Gastroesophageal sphincter (tissue), 4 donors: ENCODE data around the gene ALDH3B1. TPM values are rescaled to one million over a fixed set of nuclear protein-coding genes. Genes with fewer than 3 reads are reported as not detected.

ENCODE experiments used
- ATAC-seq: fragments of 150-250 bp; one replicate; pipeline ENCODE4 v1.9.1; 2016; ENCODE audit warnings: mild to moderate bottlenecking, moderate library complexity
- H3K27ac ChIP-seq, 4 donors: fragments of 200-600 bp; sonication (generic) in 3 of 4; 1 replicate in 3 of 4; 2 replicates in 1 of 4; pipeline ENCODE4 v1.5.1; 2016 to 2019
- H3K27me3 ChIP-seq: fragments of 200-600 bp; sonication (generic); one replicate; pipeline ENCODE4 v1.5.1; 2019
- H3K36me3 ChIP-seq, 2 donors: fragments of 200-600 bp; sonication (generic); one replicate each; pipeline ENCODE4 v1.5.1; 2019; ENCODE audit warnings: control low read depth in 1 of 2
- H3K4me1 ChIP-seq, 3 donors: fragments of 200-600 bp; sonication (generic); 1 replicate in 2 of 3; 2 replicates in 1 of 3; pipeline ENCODE4 v1.5.1; 2016 to 2019; ENCODE audit warnings: control low read depth in 2 of 3
- H3K4me3 ChIP-seq, 2 donors: fragments of 200-600 bp; sonication (generic); one replicate each; pipeline ENCODE4 v1.5.1; 2019; ENCODE audit warnings: mild to moderate bottlenecking in 1 of 2, moderate library complexity in 1 of 2
- H3K9me3 ChIP-seq, 3 donors: fragments of 200-600 bp; sonication (generic); one replicate each; pipeline ENCODE4 v1.5.1; 2017 to 2019; ENCODE audit warnings: control low read depth in 2 of 3
- CTCF ChIP-seq, 4 experiments: fragments of 200-600 bp in 2 of 4; fragments of 450-650 bp in 2 of 4; sonication (generic) in 1 of 4; IDR thresholded peaks; one replicate each; pipeline ENCODE4 v1.5.1; 2017 to 2019; ENCODE audit warnings: antibody characterized with exemption in 4 of 4, mild to moderate bottlenecking in 2 of 4, moderate library complexity in 2 of 4
- EP300 ChIP-seq: sonication (generic); formaldehyde crosslinking; IDR thresholded peaks from one replicate; pipeline ENCODE4 v1.6.1; 2017; ENCODE audit warnings: antibody characterized with exemption, mild to moderate bottlenecking
- POLR2A ChIP-seq, 2 donors: fragments of 450-650 bp; IDR thresholded peaks; one replicate each; pipeline ENCODE4 v1.6.1; 2017; ENCODE audit warnings: antibody characterized with exemption in 2 of 2, mild to moderate bottlenecking in 2 of 2, moderate library complexity in 1 of 2
- POLR2AphosphoS5 ChIP-seq: sonication (generic); formaldehyde crosslinking; IDR thresholded peaks from one replicate; pipeline ENCODE4 v1.6.1; 2017; ENCODE audit warnings: antibody characterized with exemption
- WGBS, 2 donors: methylation state at CpG; one replicate each; pipeline ENCODE4 v1.1.5; 2018; ENCODE audit warnings: low coverage in 1 of 2; 5-methylcytosine and 5-hydroxymethylcytosine counted together
- total RNA-seq, 4 donors: library from RNA; depleted of rRNA; stranded (reverse); fragments of >200 nt; gene quantifications; one replicate each; pipeline ENCODE4 v1.1.0, GENCODE V29; 2016

The ALDH3B1 gene
- total RNA-seq, 4 donors from 2014 or later, result 6.4 to 15.1 (median 11.2) TPM

- Histone ChIP-seq H3K36me3 (peaks cover 0 to 65% of the 10 kb centered on the region in 2 donors), H3K4me1 (peaks cover 4 to 60% (median 18%) of the 10 kb centered on the region in 3 donors), H3K27me3 (no peaks in the 10 kb centered on the region), H3K4me3 (peak overlapping the region in 1 of 2 donors; percentile 12), H3K27ac (peak overlapping the region in 3 of 4 donors; percentile 11 to 92 (median 83)), H3K9me3 (no peaks in the 10 kb centered on the region)
- TF ChIP-seq POLR2AphosphoS5 (no peak), EP300 (no peak), POLR2A (IDR thresholded peaks at IDR 0.05) (no peak), CTCF (IDR thresholded peaks at IDR 0.05) (no peak)
- ATAC-seq, result no peak
- WGBS, 2 donors, result no CpG with 5 or more reads among the region's 8 CpGs
Observed at GRCh38 chr11:68043029-68043348, 32.9 kb downstream of the ALDH3B1 start.

GRCh38 chr11:68043349-68044144, 33.4 kb downstream of the ALDH3B1 start:
- WGBS, 2 donors, result no CpG with 5 or more reads among the region's 36 CpGs
- Histone ChIP-seq H3K36me3 (peaks cover 0 to 71% of the 10 kb centered on the region in 2 donors), H3K4me3 (peak overlapping the region in 1 of 2 donors; percentile 12), H3K4me1 (peaks cover 0 to 55% (median 13%) of the 10 kb centered on the region in 3 donors), H3K27ac (peak overlapping the region in 3 of 4 donors; percentile 11 to 92 (median 83)), H3K27me3 (no peaks in the 10 kb centered on the region), H3K9me3 (no peaks in the 10 kb centered on the region)
- no peak for ATAC-seq
- no peak for TF ChIP-seq EP300
- TF ChIP-seq CTCF (IDR thresholded peaks at IDR 0.05), result no peak
- no peak for TF ChIP-seq POLR2AphosphoS5
- TF ChIP-seq POLR2A (IDR thresholded peaks at IDR 0.05), result no peak

- Histone ChIP-seq H3K27ac (no peak overlapping the region), H3K36me3 (peaks cover 0 to 78% of the 10 kb centered on the region in 2 donors), H3K4me3 (no peak overlapping the region)
Observed at GRCh38 chr11:68044145-68044813, 34.2 kb downstream of the ALDH3B1 start.

DNA sequence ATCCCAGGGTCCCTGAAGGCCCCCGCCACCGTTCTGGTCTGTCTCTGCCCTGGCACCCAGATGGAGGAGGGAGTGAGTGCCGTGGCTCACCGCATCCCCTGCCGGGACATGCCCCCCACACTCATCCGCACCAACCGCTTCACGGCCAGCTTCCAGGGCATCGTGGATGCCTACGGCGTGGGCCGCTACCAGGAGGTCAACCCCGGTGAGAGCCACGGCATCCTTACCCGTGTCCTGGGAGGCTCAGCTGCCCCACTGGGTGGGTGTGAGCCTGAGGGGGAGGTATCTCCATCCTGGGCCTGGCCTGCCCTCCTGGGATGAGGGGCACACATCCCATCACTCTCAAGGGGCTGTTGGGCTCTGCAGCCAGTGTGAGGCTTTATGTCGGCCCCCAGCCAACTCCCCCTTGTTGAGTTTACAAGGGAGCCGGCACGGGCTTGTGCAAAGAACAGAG, 34.8 kb downstream of the ALDH3B1 start:
- TF ChIP-seq EP300 (no peak), CTCF (IDR thresholded peaks at IDR 0.05) (no peak), POLR2A (IDR thresholded peaks at IDR 0.05) (no peak), POLR2AphosphoS5 (no peak)
- Histone ChIP-seq H3K36me3 (peaks cover 0 to 85% of the 10 kb centered on the region in 2 donors), H3K4me1 (peaks cover 0 to 41% (median 6%) of the 10 kb centered on the region in 3 donors), H3K27me3 (no peaks in the 10 kb centered on the region), H3K27ac (no peak overlapping the region), H3K9me3 (no peaks in the 10 kb centered on the region), H3K4me3 (no peak overlapping the region)
- no peak for ATAC-seq
- no CpG with 5 or more reads among the region's 18 CpGs for WGBS, 2 donors

More at GRCh38 chr11:68044145-68044813, 34.2 kb downstream of the ALDH3B1 start:
- Histone ChIP-seq H3K27me3 (no peaks in the 10 kb centered on the region), H3K4me1 (peaks cover 0 to 47% (median 12%) of the 10 kb centered on the region in 3 donors), H3K9me3 (no peaks in the 10 kb centered on the region)
- TF ChIP-seq CTCF (IDR thresholded peaks at IDR 0.05) (no peak), POLR2AphosphoS5 (no peak), POLR2A (IDR thresholded peaks at IDR 0.05) (no peak), EP300 (no peak)
- WGBS, 2 donors, result no CpG with 5 or more reads among the region's 24 CpGs
- ATAC-seq, result no peak
